Brain microvascular endothelial cell (primary cell): ENCODE measurements around the gene PPFIA1.

Source experiments
- DNase-seq: peaks from one replicate; pipeline ENCODE4 v3.0.0-alpha.2; 2020
- H3K27ac ChIP-seq: fragments of 250-450 bp; sonication (Bioruptor Pico); 2 replicates; pipeline ENCODE4 v1.5.1; 2020; ENCODE audit warnings: mild to moderate bottlenecking, moderate library complexity
- H3K27me3 ChIP-seq: fragments of 250-450 bp; sonication (Bioruptor Pico); replicated peaks from 2 replicates; pipeline ENCODE4 v1.5.1; 2020; ENCODE audit warnings: mild to moderate bottlenecking
- H3K36me3 ChIP-seq: fragments of 250-450 bp; sonication (Bioruptor Pico); replicated peaks from 2 replicates; pipeline ENCODE4 v1.5.1; 2020; ENCODE audit warnings: mild to moderate bottlenecking
- H3K4me3 ChIP-seq: 2 replicates; pipeline ENCODE4 v1.5.1; 2011; ENCODE audit warnings: low read depth, mild to moderate bottlenecking, control low read depth, low read length, moderate library complexity
- in situ Hi-C: cut with HindIII; loops from 2 replicates; pipeline ENCODE4 v1.10.0; 2017; ENCODE audit warnings: low sequenced_read_pairs, low pct_ligation_motif_present
- TF ChIP-seq, protein P1 (sequence below): IDR thresholded peaks from 2 replicates; pipeline ENCODE4 v1.5.1; 2011; ENCODE audit warnings: low read depth, mild to moderate bottlenecking, moderate library complexity, low read length, control low read depth, inconsistent platforms; ENCODE audit errors: missing control alignments

Gene PPFIA1

GRCh38 chr11:70322666-70323065, 52.2 kb downstream of the PPFIA1 start:
- H3K27me3 ChIP-seq, result no peaks in the 10 kb centered on the region
- in situ Hi-C loops, result no loop called here
- H3K27ac ChIP-seq, result no peak overlapping the region
- H3K4me3 ChIP-seq, result no peak overlapping the region
- TF ChIP-seq, protein P1, sequence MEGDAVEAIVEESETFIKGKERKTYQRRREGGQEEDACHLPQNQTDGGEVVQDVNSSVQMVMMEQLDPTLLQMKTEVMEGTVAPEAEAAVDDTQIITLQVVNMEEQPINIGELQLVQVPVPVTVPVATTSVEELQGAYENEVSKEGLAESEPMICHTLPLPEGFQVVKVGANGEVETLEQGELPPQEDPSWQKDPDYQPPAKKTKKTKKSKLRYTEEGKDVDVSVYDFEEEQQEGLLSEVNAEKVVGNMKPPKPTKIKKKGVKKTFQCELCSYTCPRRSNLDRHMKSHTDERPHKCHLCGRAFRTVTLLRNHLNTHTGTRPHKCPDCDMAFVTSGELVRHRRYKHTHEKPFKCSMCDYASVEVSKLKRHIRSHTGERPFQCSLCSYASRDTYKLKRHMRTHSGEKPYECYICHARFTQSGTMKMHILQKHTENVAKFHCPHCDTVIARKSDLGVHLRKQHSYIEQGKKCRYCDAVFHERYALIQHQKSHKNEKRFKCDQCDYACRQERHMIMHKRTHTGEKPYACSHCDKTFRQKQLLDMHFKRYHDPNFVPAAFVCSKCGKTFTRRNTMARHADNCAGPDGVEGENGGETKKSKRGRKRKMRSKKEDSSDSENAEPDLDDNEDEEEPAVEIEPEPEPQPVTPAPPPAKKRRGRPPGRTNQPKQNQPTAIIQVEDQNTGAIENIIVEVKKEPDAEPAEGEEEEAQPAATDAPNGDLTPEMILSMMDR, result no peak
- peaks cover 27% of the 10 kb centered on the region for H3K36me3 ChIP-seq
- DNase-seq, result no peak

DNA sequence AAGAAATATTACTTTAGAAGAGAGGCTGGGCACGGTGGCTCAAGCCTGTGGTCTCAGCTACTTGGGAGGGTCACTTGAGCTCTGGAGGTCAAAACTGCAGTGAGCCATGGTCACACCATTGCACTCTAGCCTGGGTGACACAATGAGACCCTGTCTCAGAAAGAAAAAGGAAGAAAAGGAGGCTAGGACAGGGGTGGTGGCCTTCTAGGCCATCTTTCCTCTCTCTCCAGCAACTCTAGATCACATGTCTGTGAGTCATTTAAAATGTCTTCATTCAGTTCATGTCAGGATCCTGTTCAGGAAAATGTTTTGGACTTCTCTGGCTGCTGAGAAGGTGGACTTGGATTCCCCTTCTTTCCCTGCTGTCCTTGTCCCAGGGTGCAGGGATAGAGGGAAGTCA, 53.3 kb downstream of the PPFIA1 start:
- TF ChIP-seq, protein P1, result no peak
- no peaks in the 10 kb centered on the region for H3K27me3 ChIP-seq
- in situ Hi-C loops, result no loop called here
- no peak overlapping the region for H3K4me3 ChIP-seq
- peaks cover 24% of the 10 kb centered on the region for H3K36me3 ChIP-seq
- peak overlapping the region; percentile 61 for H3K27ac ChIP-seq
- no peak for DNase-seq

DNA sequence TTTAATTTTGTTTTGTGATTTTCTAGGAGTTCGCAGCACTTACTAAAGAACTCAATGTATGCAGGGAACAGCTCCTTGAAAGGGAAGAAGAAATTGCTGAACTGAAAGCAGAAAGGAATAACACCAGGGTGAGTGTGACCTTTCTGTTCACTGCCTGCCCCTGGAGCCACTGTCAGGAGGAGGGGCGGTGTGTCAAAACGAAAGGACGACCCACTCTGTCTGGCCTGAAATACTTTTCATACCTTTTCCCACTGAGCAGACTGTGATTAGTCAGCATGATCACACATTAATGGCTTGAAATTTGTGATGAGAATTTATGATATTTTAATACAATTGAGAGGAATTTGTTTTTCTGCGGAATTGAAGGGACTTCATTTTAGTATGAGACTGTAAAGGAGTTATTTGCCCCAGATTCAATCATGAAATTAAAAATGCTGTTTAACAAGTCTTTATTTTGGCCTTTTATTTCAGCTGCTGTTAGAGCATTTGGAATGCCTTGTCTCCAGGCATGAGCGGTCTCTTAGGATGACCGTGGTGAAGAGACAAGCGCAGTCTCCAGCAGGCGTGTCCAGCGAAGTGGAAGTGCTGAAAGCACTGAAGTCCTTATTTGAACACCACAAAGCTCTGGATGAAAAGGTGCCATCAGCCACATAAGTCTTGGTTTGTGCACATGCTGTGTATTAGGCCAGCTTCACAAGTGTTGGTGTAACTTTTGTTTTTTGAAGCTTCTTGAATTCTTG, 54.1 kb downstream of the PPFIA1 start:
- Histone ChIP-seq H3K27ac (peak overlapping the region; percentile 61), H3K36me3 (peaks cover 19% of the 10 kb centered on the region), H3K27me3 (no peaks in the 10 kb centered on the region), H3K4me3 (no peak overlapping the region)
- TF ChIP-seq, protein P1, result no peak
- in situ Hi-C loops, result no loop called here
- DNase-seq, result peak; percentile 30

- H3K27ac ChIP-seq, result no peak overlapping the region
- peaks cover 18% of the 10 kb centered on the region for H3K36me3 ChIP-seq
- no peak overlapping the region for H3K4me3 ChIP-seq
- H3K27me3 ChIP-seq, result no peaks in the 10 kb centered on the region
- DNase-seq, result no peak
- in situ Hi-C loops, result no loop called here
- TF ChIP-seq, protein P1, result no peak
These were observed 55.3 kb downstream of the PPFIA1 start for GRCh38 chr11:70325824-70326223.

GRCh38 chr11:70326365-70326811, 55.9 kb downstream of the PPFIA1 start:
- Histone ChIP-seq H3K36me3 (peaks cover 18% of the 10 kb centered on the region), H3K27me3 (no peaks in the 10 kb centered on the region), H3K27ac (no peak overlapping the region), H3K4me3 (no peak overlapping the region)
- TF ChIP-seq, protein P1, result no peak
- in situ Hi-C loops, result no loop called here
- no peak for DNase-seq

- H3K4me3 ChIP-seq, result no peak overlapping the region
- in situ Hi-C loops, result no loop called here
- H3K27ac ChIP-seq, result no peak overlapping the region
- TF ChIP-seq, protein P1, result no peak
- H3K36me3 ChIP-seq, result peaks cover 23% of the 10 kb centered on the region
- H3K27me3 ChIP-seq, result no peaks in the 10 kb centered on the region
- no peak for DNase-seq
These were observed 56.3 kb downstream of the PPFIA1 start for GRCh38 chr11:70326833-70327232.
